Loucy (cell line): ENCODE results near the gene SLC25A21.

Experiments
- H2AFZ ChIP-seq: fragments of 200-600 bp; sonication (generic); 2 replicates; pipeline ENCODE4 v1.6.0; 2016; ENCODE audit warnings: antibody characterized with exemption, mild to moderate bottlenecking, low read length, moderate library complexity
- H3F3A ChIP-seq: fragments of 200-600 bp; 2 replicates; pipeline ENCODE4 v1.6.0; 2016; ENCODE audit warnings: antibody characterized with exemption, low read depth, mild to moderate bottlenecking
- H3K27me3 ChIP-seq: fragments of 200-600 bp; sonication (generic); 2 replicates; pipeline ENCODE4 v1.6.1; 2014; ENCODE audit warnings: low read length, mild to moderate bottlenecking; ENCODE audit not compliant: insufficient read depth, poor library complexity, severe bottlenecking
- H3K36me3 ChIP-seq: fragments of 200-600 bp; sonication (generic); 2 replicates; pipeline ENCODE4 v1.6.1; 2016; ENCODE audit warnings: low read length; ENCODE audit not compliant: insufficient read depth
- H3K4me1 ChIP-seq: fragments of 200-600 bp; sonication (generic); 2 replicates; pipeline ENCODE4 v1.5.1; 2014; ENCODE audit warnings: low read length, mild to moderate bottlenecking; ENCODE audit not compliant: insufficient read depth, poor library complexity, severe bottlenecking
- H3K4me2 ChIP-seq: fragments of 200-600 bp; sonication (generic); 2 replicates; pipeline ENCODE4 v1.6.0; 2014; ENCODE audit warnings: antibody characterized with exemption, low read length, low read depth, mild to moderate bottlenecking; ENCODE audit not compliant: poor library complexity, severe bottlenecking
- H3K4me3 ChIP-seq: fragments of 200-600 bp; sonication (generic); 2 replicates; pipeline ENCODE4 v1.5.1; 2014; ENCODE audit warnings: low read length, mild to moderate bottlenecking, mixed read lengths; ENCODE audit not compliant: poor library complexity, severe bottlenecking
- H3K79me2 ChIP-seq: fragments of 200-600 bp; sonication (generic); 2 replicates; pipeline ENCODE4 v1.6.1; 2014; ENCODE audit warnings: low read length; ENCODE audit not compliant: insufficient read depth
- H3K9ac ChIP-seq: fragments of 200-600 bp; sonication (generic); 2 replicates; pipeline ENCODE4 v1.6.0; 2014; ENCODE audit warnings: mild to moderate bottlenecking, low read depth, low read length, moderate library complexity; ENCODE audit not compliant: poor library complexity, severe bottlenecking
- H3K9me2 ChIP-seq: fragments of 200-600 bp; sonication (generic); replicated peaks from 2 replicates; pipeline ENCODE4 v1.6.1; 2016; ENCODE audit warnings: low read depth, low read length, mixed read lengths
- H3K9me3 ChIP-seq: fragments of 200-600 bp; sonication (generic); 2 replicates; pipeline ENCODE4 v1.6.1; 2014; ENCODE audit warnings: mild to moderate bottlenecking, antibody characterized with exemption, low read length, low read depth; ENCODE audit not compliant: insufficient read depth
- H4K20me1 ChIP-seq: fragments of 200-600 bp; sonication (generic); 2 replicates; pipeline ENCODE4 v1.6.0; 2014; ENCODE audit warnings: antibody characterized with exemption, low read length, mild to moderate bottlenecking; ENCODE audit not compliant: insufficient read depth, poor library complexity, severe bottlenecking
- EZH2phosphoT487 ChIP-seq: fragments of 200-600 bp; IDR thresholded peaks from 2 replicates; pipeline ENCODE4 v1.6.1; 2018; ENCODE audit warnings: antibody characterized with exemption, mild to moderate bottlenecking, moderate library complexity, borderline replicate concordance
- TF ChIP-seq, protein P1 (sequence below): fragments of 200-600 bp; sonication (generic); conservative IDR thresholded peaks from 2 replicates; pipeline ENCODE4 v1.5.1; 2014; ENCODE audit warnings: mild to moderate bottlenecking, antibody characterized with exemption, low read length

Gene SLC25A21

GRCh38 chr14:37091651-37092050 lies 80.8 kb downstream of the SLC25A21 start:
- no peak overlapping the region for H2AFZ ChIP-seq

GRCh38 chr14:37090026-37090425 lies 82.4 kb downstream of the SLC25A21 start:
- Histone ChIP-seq H3K9me2 (no peaks in the 10 kb centered on the region), H3K9ac (no peak overlapping the region)

More at GRCh38 chr14:37091651-37092050, 80.8 kb downstream of the SLC25A21 start:
- Histone ChIP-seq H3K79me2 (no peaks in the 10 kb centered on the region), H3K4me2 (no peak overlapping the region), H3F3A (no peaks in the 10 kb centered on the region), H3K36me3 (no peaks in the 10 kb centered on the region), H3K4me3 (no peak overlapping the region), H3K9me3 (no peaks in the 10 kb centered on the region), H3K4me1 (no peaks in the 10 kb centered on the region), H3K27me3 (no peaks in the 10 kb centered on the region), H3K9me2 (no peaks in the 10 kb centered on the region), H3K9ac (no peak overlapping the region), H4K20me1 (no peaks in the 10 kb centered on the region)
- TF ChIP-seq, protein P1, sequence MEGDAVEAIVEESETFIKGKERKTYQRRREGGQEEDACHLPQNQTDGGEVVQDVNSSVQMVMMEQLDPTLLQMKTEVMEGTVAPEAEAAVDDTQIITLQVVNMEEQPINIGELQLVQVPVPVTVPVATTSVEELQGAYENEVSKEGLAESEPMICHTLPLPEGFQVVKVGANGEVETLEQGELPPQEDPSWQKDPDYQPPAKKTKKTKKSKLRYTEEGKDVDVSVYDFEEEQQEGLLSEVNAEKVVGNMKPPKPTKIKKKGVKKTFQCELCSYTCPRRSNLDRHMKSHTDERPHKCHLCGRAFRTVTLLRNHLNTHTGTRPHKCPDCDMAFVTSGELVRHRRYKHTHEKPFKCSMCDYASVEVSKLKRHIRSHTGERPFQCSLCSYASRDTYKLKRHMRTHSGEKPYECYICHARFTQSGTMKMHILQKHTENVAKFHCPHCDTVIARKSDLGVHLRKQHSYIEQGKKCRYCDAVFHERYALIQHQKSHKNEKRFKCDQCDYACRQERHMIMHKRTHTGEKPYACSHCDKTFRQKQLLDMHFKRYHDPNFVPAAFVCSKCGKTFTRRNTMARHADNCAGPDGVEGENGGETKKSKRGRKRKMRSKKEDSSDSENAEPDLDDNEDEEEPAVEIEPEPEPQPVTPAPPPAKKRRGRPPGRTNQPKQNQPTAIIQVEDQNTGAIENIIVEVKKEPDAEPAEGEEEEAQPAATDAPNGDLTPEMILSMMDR = no peak
- TF ChIP-seq EZH2phosphoT487 = no peak

GRCh38 chr14:37089410-37089809 lies 83.0 kb downstream of the SLC25A21 start:
- H4K20me1 ChIP-seq = no peaks in the 10 kb centered on the region
- no peaks in the 10 kb centered on the region for H3K9me2 ChIP-seq
- H3K9ac ChIP-seq = no peak overlapping the region
- no peaks in the 10 kb centered on the region for H3K27me3 ChIP-seq
- H3K36me3 ChIP-seq = no peaks in the 10 kb centered on the region
- TF ChIP-seq, protein P1 = no peak
- no peak for TF ChIP-seq EZH2phosphoT487
- no peaks in the 10 kb centered on the region for H3F3A ChIP-seq
- no peak overlapping the region for H2AFZ ChIP-seq
- H3K4me2 ChIP-seq = no peak overlapping the region
- no peaks in the 10 kb centered on the region for H3K9me3 ChIP-seq
- H3K79me2 ChIP-seq = no peaks in the 10 kb centered on the region
- H3K4me3 ChIP-seq = no peak overlapping the region
- H3K4me1 ChIP-seq = no peaks in the 10 kb centered on the region

More at GRCh38 chr14:37090026-37090425, 82.4 kb downstream of the SLC25A21 start:
- H3K36me3 ChIP-seq = no peaks in the 10 kb centered on the region
- no peaks in the 10 kb centered on the region for H3K9me3 ChIP-seq
- TF ChIP-seq EZH2phosphoT487 = no peak
- TF ChIP-seq, protein P1 = no peak
- H4K20me1 ChIP-seq = no peaks in the 10 kb centered on the region
- no peak overlapping the region for H2AFZ ChIP-seq
- no peaks in the 10 kb centered on the region for H3K27me3 ChIP-seq
- H3K4me1 ChIP-seq = no peaks in the 10 kb centered on the region
- no peak overlapping the region for H3K4me3 ChIP-seq
- H3K4me2 ChIP-seq = no peak overlapping the region
- no peaks in the 10 kb centered on the region for H3K79me2 ChIP-seq
- H3F3A ChIP-seq = no peaks in the 10 kb centered on the region
